ENCODE measurements around the gene ATP6V1A.

GRCh38 chr3:113829576-113830354 lies 82.9 kb downstream of the ATP6V1A start:
- TF ChIP-seq CTCF (IDR thresholded peaks at IDR 0.05; ENCODE audit: low read depth, low read length) (no peak), MAX (IDR thresholded peaks at IDR 0.05; ENCODE audit: low read depth, low read length) (no peak), POLR2A (IDR thresholded peaks at IDR 0.05; ENCODE audit: extremely low read depth, insufficient read length) (no peak)

All from NB4 (cell line).